ENCODE data around the gene KIFC3. TPM values are rescaled to one million over a fixed set of nuclear protein-coding genes. Genes with fewer than 3 reads are reported as not detected.
A peak's percentile ranks its signal among the peaks of the same experiment; 100 is the strongest.

KIFC3 gene
- total RNA-seq, 1 donor from 2014 or later = 27.6 TPM

DNA sequence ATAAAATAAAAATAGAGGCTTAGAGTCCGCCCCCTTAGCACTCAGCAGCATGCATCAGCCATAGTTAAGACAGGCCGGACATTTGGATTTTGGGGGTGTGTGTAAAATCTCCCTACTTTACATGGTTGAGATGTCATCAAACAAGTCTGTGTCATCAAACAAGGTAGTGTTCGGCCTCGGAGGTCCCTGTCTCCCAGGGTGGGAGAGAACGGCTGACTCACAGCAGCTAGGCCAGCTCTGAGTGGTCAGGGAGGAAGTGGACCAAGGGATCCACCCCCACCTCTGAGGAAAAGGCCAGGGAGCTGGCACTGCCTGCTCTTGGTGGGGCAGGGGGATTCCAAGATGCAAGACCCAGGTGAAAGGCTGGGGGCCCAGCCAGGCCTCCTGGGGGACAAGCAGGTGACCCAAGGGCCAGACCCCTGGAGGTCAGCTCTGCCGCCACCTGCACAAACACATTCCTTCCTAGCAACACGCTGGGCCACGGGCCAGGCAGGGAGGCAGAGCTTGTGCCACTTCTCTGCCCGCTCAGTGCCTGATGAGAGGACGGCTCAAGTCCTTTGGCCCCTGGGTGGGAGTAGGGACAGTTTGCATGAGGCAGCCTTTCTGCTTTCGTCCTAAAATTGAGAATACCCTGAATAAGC lies 28.5 kb downstream of the KIFC3 start:
- Mint-ChIP-seq H3K27me3 (peaks cover 5% of the 10 kb centered on the region), H3K9me3 (ENCODE audit: low read depth) (no peaks in the 10 kb centered on the region), H3K36me3 (ENCODE audit: insufficient read depth) (peaks cover 8% of the 10 kb centered on the region), H3K4me3 (ENCODE audit: low read depth) (no peak overlapping the region), H3K27ac (no peak overlapping the region), H3K4me1 (ENCODE audit: low read depth) (peaks cover 10% of the 10 kb centered on the region)
- DNase-seq (ENCODE audit: low spot score, unreplicated experiment) = no peak
- TF ChIP-seq, protein P1, sequence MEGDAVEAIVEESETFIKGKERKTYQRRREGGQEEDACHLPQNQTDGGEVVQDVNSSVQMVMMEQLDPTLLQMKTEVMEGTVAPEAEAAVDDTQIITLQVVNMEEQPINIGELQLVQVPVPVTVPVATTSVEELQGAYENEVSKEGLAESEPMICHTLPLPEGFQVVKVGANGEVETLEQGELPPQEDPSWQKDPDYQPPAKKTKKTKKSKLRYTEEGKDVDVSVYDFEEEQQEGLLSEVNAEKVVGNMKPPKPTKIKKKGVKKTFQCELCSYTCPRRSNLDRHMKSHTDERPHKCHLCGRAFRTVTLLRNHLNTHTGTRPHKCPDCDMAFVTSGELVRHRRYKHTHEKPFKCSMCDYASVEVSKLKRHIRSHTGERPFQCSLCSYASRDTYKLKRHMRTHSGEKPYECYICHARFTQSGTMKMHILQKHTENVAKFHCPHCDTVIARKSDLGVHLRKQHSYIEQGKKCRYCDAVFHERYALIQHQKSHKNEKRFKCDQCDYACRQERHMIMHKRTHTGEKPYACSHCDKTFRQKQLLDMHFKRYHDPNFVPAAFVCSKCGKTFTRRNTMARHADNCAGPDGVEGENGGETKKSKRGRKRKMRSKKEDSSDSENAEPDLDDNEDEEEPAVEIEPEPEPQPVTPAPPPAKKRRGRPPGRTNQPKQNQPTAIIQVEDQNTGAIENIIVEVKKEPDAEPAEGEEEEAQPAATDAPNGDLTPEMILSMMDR (IDR thresholded peaks at IDR 0.05; ENCODE audit: unreplicated experiment) = no peak

DNA sequence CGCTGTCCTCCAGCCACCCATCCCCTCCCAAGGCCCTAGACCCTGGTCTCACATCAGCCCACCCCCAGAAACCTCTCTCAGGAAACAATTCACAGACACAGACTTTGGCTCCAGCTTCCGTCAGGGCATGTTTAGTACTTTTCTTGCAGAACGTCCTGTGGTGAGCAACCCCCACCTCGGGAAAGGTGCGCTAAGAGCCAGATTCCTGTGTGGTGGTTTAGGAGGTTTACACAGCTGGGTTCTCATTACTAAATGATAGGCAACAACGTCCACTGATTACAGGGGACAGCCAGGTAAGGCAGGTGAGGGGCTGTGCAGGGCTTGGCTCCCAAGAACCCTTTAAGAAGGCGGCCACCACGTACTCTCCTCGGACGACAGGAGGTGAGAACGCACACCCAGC lies 29.3 kb downstream of the KIFC3 start:
- peak overlapping the region; percentile 74 for H3K27ac Mint-ChIP-seq
- peaks cover 4% of the 10 kb centered on the region for H3K36me3 Mint-ChIP-seq (ENCODE audit: insufficient read depth)
- peaks cover 10% of the 10 kb centered on the region for H3K4me1 Mint-ChIP-seq (ENCODE audit: low read depth)
- H3K4me3 Mint-ChIP-seq (ENCODE audit: low read depth) = no peak overlapping the region
- peaks cover 5% of the 10 kb centered on the region for H3K27me3 Mint-ChIP-seq
- no peak for DNase-seq (ENCODE audit: low spot score, unreplicated experiment)
- TF ChIP-seq, protein P1 (IDR thresholded peaks at IDR 0.05; ENCODE audit: unreplicated experiment) = no peak
- H3K9me3 Mint-ChIP-seq (ENCODE audit: low read depth) = no peaks in the 10 kb centered on the region

DNA sequence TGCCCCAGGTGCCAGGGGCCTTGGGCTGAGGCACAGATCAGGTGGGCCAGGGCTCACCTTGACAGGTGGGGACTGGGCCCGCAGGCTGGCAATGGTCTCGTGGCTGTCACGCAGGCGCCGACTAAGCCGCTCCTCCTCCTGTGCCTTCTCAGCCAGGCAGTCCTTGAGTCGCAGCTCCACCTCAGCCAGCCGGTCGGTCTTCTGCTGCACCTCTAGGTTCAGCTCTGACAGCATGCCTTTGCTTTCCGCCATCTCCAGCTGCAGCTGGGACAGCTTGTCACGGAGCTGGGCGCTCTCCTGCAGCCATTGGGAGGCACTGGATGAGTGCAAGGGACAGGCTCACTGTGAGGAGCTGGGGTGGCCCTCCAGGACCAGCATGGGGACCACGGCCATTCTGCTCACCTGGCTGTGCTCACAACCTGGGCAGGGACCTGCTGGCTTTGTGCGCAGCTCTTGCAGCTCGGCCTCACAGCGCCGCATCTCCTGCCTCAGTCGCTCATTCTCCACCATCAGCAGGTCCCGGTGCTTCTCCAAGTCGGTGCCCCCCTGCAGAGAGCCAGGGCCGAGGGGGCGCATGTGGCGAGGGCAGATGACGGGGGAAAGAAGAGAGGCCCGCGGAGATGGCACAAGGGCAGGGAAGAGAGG lies 31.0 kb downstream of the KIFC3 start:
- Mint-ChIP-seq H3K27me3 (peaks cover 3% of the 10 kb centered on the region), H3K4me3 (ENCODE audit: low read depth) (no peak overlapping the region), H3K36me3 (ENCODE audit: insufficient read depth) (peaks cover 4% of the 10 kb centered on the region), H3K4me1 (ENCODE audit: low read depth) (peaks cover 10% of the 10 kb centered on the region), H3K27ac (no peak overlapping the region), H3K9me3 (ENCODE audit: low read depth) (no peaks in the 10 kb centered on the region)
- no peak for DNase-seq (ENCODE audit: low spot score, unreplicated experiment)
- TF ChIP-seq, protein P1 (IDR thresholded peaks at IDR 0.05; ENCODE audit: unreplicated experiment) = no peak

DNA sequence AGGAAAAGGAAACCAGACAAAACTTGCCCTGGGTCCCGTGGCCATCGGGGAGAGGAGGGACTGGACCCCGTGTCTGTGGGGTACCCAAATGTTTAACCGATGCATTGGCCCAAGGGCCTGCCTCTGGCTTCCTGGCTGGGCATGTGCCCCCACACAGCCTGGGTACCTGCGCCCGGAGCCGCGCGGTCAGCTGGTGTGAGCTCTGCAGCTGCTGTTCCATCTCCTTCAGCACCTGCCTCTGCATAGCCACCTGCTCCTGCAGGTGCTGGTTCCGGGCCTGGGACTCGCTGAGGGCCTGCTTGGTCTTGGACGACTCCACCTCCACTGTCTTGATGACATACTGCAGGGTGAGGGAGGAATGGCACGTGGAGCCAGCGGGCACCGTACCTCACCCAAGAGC lies 31.9 kb downstream of the KIFC3 start:
- TF ChIP-seq, protein P1 (IDR thresholded peaks at IDR 0.05; ENCODE audit: unreplicated experiment) = no peak
- Mint-ChIP-seq H3K4me1 (ENCODE audit: low read depth) (peaks cover 7% of the 10 kb centered on the region), H3K9me3 (ENCODE audit: low read depth) (no peaks in the 10 kb centered on the region), H3K4me3 (ENCODE audit: low read depth) (no peak overlapping the region), H3K27me3 (no peaks in the 10 kb centered on the region), H3K36me3 (ENCODE audit: insufficient read depth) (peaks cover 4% of the 10 kb centered on the region), H3K27ac (no peak overlapping the region)
- DNase-seq (ENCODE audit: low spot score, unreplicated experiment) = no peak

DNA sequence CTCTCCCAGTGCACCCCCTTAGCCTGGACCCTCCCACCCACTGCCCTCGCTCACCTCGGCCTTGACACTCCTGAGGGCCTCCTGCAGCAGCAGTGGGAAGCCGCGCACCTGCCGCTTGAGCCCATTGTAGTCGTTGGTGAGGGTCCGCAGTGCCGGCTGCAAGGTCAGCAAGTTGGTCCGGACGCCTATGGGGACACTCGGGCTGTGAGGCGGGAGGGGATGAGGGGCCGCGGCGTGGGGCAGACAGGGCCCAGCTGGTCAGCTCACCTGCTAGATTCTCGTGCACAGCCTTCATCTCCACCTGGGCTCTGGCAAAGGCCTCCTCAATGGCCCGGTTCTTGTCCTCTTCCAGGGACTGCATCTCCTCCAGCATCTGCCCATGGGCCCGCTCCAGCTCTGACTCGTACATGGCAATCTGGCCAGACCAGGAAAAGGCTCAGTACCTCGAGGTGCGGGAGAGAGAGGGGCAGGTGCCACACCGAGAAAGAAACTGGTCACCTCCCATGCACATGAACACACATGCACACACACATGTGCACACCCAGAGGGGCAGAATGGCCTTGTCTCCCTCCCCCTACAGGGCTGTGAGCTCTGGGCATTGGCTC lies 32.6 kb downstream of the KIFC3 start:
- DNase-seq (ENCODE audit: low spot score, unreplicated experiment) = no peak
- Mint-ChIP-seq H3K27ac (no peak overlapping the region), H3K4me3 (ENCODE audit: low read depth) (no peak overlapping the region), H3K9me3 (ENCODE audit: low read depth) (no peaks in the 10 kb centered on the region), H3K4me1 (ENCODE audit: low read depth) (peaks cover 5% of the 10 kb centered on the region), H3K27me3 (no peaks in the 10 kb centered on the region), H3K36me3 (ENCODE audit: insufficient read depth) (peaks cover 5% of the 10 kb centered on the region)
- TF ChIP-seq, protein P1 (IDR thresholded peaks at IDR 0.05; ENCODE audit: unreplicated experiment) = no peak
